Erythroblast (primary cell): ENCODE results near the gene TNRC6B.

Experiments
- GATA1 ChIP-seq: IDR thresholded peaks from 2 replicates; pipeline ENCODE4 v1.6.1; 2011; ENCODE audit warnings: low read depth, mild to moderate bottlenecking, control low read depth, low read length, moderate library complexity
- POLR2A ChIP-seq: IDR thresholded peaks from 2 replicates; pipeline ENCODE4 v1.6.1; 2011; ENCODE audit warnings: mild to moderate bottlenecking, low read length

DNA sequence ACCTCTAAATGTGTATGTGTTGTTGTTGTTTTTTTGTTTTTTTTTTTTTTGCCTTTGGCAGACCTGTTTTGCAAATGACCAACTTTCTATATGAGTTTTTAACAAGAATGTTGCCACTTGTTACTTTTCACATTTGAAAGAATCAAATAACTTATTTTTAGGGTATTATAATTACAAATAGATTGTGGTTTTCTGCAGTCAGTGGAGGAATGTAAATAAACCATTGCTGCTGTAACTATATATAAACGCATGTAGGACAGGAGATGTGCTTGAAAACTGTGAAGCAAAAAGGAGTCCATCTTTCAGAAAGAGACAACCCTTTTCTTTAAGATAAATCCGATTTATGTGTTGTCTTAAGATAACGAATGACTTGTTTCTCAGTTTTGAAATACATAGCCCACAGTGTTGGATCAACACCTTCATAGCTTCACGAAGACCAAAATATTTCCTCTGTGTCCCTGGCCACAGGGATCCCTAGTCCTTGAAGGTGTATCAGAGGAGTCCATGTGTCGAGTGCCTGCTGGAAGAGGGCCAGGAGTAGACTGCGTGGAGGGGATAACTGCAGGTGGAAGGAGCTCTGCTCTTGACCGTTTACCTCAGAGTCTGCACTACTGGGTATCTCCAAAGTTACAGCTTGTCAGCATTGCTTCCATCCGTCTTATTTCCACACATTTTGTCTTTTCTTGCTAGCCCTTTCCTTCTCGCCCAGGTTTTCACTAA lies 24.7 kb downstream of the TNRC6B start:
- no peak for TF ChIP-seq POLR2A
- no peak for TF ChIP-seq GATA1
